KOPT-K1 (cell line): Measurements from ENCODE around the gene VEGFB.

Source experiments
- H3K27ac ChIP-seq: fragments of 200-600 bp; sonication (generic); 2 replicates; pipeline ENCODE4 v1.5.1; 2016; ENCODE audit warnings: antibody characterized with exemption, mild to moderate bottlenecking, low read depth, low read length; ENCODE audit not compliant: poor library complexity, severe bottlenecking
- H3K36me3 ChIP-seq: fragments of 200-600 bp; sonication (generic); 2 replicates; pipeline ENCODE4 v1.5.1; 2017; ENCODE audit warnings: antibody characterized with exemption, mild to moderate bottlenecking, low read length, moderate library complexity; ENCODE audit not compliant: insufficient read depth
- H3K9me3 ChIP-seq: fragments of 200-600 bp; sonication (generic); 2 replicates; pipeline ENCODE4 v1.5.1; 2017; ENCODE audit warnings: antibody characterized with exemption, low read length, mild to moderate bottlenecking; ENCODE audit not compliant: insufficient read depth, poor library complexity, severe bottlenecking

The VEGFB gene

DNA sequence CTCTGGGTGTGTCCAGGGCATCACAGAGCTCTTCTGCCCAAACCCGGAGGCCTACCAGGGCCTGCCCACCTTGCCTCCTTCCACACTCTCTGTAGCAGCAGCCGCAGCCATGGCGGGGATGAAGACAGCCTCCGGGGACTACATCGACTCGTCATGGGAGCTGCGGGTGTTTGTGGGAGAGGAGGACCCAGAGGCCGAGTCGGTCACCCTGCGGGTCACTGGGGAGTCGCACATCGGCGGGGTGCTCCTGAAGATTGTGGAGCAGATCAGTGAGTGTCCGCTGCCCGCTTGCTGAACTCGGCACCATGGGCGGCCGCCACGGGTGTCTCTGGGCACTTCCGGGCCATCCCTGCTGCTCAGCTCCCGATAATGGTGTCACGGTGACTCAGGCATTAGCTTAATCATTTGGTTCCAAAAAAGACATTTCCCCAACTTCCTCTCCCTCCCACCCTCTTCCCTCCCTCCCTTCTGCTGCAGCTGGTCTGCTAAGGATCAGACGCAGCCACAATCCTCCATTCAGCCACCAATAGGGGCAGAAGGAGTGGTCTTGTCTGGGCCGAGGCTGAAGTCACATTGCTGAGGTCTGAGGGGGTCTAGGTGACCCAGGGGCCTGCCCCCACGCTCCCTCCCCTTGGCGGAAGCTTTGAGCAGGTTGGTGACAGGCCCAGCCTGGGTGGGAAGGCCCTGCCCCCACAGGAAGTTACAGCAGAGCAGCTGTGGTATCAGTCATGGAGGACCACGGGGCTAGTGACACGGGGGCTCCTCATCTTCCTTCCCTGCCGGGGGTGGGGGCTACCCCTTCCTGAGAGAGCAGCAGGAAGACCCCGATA lies 26.9 kb upstream of the VEGFB start:
- Histone ChIP-seq H3K36me3 (peaks cover 78% of the 10 kb centered on the region), H3K9me3 (no peaks in the 10 kb centered on the region), H3K27ac (peak overlapping the region; percentile 93)

- peaks cover 77% of the 10 kb centered on the region for H3K36me3 ChIP-seq
- H3K9me3 ChIP-seq: no peaks in the 10 kb centered on the region
- peak overlapping the region; percentile 93 for H3K27ac ChIP-seq
Measured at GRCh38 chr11:64208086-64208795, 26.1 kb upstream of the VEGFB start.

DNA sequence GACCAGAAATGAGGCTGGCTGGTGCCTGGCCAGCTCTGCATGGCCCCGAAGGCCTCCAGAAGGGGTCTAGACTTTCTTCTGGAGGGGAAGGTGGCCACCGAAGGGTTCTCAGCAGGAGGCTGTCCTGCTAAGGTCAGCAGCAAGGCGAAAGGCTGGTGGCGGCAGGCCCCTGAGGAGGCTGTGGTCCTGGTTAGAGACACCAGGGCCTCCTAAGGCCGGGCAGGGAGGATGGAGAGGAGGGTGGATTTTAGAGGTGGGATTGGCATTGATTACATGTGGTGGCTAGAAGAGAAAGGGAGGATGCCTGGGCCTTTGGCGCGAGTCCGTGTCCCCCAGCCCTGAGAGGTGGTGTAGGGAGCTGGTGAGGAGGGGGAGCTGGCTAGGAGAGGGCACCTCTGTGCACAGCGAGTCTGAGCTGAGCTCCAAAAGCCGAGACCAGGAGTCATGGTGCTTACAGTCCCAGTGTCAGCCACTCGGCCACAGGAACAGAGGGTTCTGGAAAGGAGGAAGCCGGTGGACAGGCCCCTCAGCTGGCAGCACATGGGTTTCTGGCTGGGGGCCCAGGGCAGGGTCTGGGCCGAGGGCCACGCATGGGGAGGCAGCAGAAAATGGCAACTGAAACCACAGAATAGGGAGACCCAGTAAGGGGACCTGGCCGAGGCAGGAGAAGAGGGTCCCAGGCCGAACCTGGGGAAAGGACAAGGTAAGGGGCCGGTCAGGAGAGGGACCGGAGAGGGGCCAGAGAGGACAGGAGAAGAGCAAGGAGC lies 25.4 kb upstream of the VEGFB start:
- no peaks in the 10 kb centered on the region for H3K9me3 ChIP-seq
- H3K27ac ChIP-seq: peak overlapping the region; percentile 93
- peaks cover 76% of the 10 kb centered on the region for H3K36me3 ChIP-seq

- Histone ChIP-seq H3K9me3 (no peaks in the 10 kb centered on the region), H3K27ac (no peak overlapping the region), H3K36me3 (peaks cover 76% of the 10 kb centered on the region)
Measured at GRCh38 chr11:64209563-64209843, 24.9 kb upstream of the VEGFB start.

DNA sequence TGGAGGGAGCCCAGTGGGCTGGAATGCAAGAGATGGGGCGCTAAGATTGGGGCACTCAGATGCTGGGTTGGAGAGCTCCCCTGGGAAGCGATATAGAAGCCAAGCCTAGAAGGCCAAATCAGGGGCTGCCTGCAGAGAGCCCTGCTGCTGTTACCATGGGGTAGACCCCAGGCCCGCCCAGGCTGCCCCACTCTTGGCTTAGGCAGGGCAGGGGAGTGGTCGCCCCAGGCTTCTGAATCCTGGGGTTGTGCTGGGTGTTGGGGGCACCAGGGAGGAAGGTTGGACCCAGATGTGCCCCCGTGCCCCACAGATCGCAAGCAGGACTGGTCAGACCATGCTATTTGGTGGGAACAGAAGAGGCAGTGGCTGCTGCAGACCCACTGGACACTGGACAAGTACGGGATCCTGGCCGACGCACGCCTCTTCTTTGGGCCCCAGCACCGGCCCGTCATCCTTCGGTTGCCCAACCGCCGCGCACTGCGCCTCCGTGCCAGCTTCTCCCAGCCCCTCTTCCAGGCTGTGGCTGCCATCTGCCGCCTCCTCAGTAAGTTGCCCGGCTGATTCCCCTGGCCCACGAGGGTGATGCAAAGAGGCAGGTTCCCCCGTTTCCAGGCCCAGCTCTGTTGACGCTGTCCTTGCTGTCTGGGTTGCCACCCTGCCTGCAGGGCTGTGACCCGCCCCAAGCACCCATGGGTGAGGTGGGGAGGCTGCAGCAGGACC lies 23.9 kb upstream of the VEGFB start:
- peaks cover 76% of the 10 kb centered on the region for H3K36me3 ChIP-seq
- H3K27ac ChIP-seq: no peak overlapping the region
- H3K9me3 ChIP-seq: no peaks in the 10 kb centered on the region

- Histone ChIP-seq H3K36me3 (peaks cover 79% of the 10 kb centered on the region), H3K9me3 (no peaks in the 10 kb centered on the region), H3K27ac (no peak overlapping the region)
Measured at GRCh38 chr11:64211181-64211872, 23.1 kb upstream of the VEGFB start.

- no peaks in the 10 kb centered on the region for H3K9me3 ChIP-seq
- no peak overlapping the region for H3K27ac ChIP-seq
- H3K36me3 ChIP-seq: peaks cover 96% of the 10 kb centered on the region
Measured at GRCh38 chr11:64216879-64217278, 17.5 kb upstream of the VEGFB start.

GRCh38 chr11:64218628-64219353 lies 15.6 kb upstream of the VEGFB start:
- Histone ChIP-seq H3K27ac (no peak overlapping the region), H3K9me3 (no peaks in the 10 kb centered on the region), H3K36me3 (peaks cover 92% of the 10 kb centered on the region)

- Histone ChIP-seq H3K9me3 (no peaks in the 10 kb centered on the region), H3K36me3 (peaks cover 92% of the 10 kb centered on the region), H3K27ac (no peak overlapping the region)
Measured at GRCh38 chr11:64219354-64219684, 15.1 kb upstream of the VEGFB start.

- H3K36me3 ChIP-seq: peaks cover 91% of the 10 kb centered on the region
- H3K27ac ChIP-seq: no peak overlapping the region
- no peaks in the 10 kb centered on the region for H3K9me3 ChIP-seq
Measured at GRCh38 chr11:64219755-64220154, 14.6 kb upstream of the VEGFB start.

GRCh38 chr11:64220271-64220670 lies 14.1 kb upstream of the VEGFB start:
- no peaks in the 10 kb centered on the region for H3K9me3 ChIP-seq
- peaks cover 86% of the 10 kb centered on the region for H3K36me3 ChIP-seq
- H3K27ac ChIP-seq: no peak overlapping the region

DNA sequence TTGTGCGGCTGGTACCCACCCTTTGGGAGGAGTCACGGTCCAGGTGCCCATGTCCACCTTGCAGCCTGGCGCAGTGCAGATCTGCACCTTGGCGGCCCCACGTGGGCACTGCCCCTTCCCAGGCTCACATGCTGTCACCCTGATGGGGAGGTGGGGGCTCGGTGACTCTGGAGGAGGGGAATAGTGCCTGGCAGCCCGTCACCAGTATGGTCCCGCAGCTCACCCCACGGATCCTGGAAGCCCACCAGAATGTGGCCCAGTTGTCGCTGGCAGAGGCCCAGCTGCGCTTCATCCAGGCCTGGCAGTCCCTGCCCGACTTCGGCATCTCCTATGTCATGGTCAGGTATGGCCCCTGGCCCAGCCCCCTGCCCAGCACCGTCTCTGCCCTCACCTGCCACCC lies 13.6 kb upstream of the VEGFB start:
- H3K27ac ChIP-seq: no peak overlapping the region
- peaks cover 81% of the 10 kb centered on the region for H3K36me3 ChIP-seq

DNA sequence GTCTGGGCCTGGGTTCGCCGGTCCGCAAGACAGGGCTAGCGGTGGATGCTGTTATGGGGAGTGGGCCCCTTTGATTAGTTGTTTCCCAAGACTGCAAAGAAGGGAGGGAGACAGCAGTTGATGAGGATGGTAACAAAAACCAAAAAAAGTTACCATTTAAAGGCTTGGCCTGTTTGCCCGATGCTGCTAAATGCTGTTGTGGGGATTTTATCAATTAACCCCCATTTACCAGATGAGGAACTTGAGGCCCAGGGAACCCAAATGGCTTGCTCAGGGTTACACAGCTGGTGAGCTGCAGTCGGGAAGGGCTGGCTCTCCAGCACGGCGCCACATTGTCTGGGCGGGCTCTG lies 11.8 kb upstream of the VEGFB start:
- Histone ChIP-seq H3K9me3 (no peaks in the 10 kb centered on the region), H3K36me3 (peaks cover 64% of the 10 kb centered on the region), H3K27ac (no peak overlapping the region)

More for the DNA sequence above, 13.6 kb upstream of the VEGFB start:
- no peaks in the 10 kb centered on the region for H3K9me3 ChIP-seq

- Histone ChIP-seq H3K36me3 (peaks cover 59% of the 10 kb centered on the region), H3K27ac (no peak overlapping the region), H3K9me3 (no peaks in the 10 kb centered on the region)
Measured at GRCh38 chr11:64223001-64223651, 11.3 kb upstream of the VEGFB start.
